ENCODE measurements around the gene MUSK.
"Not testable (repeated sequence)": the region's sequence is repeated elsewhere in the genome, so short reads cannot be mapped to it uniquely, and the experiment has no call there.

The MUSK gene

DNA sequence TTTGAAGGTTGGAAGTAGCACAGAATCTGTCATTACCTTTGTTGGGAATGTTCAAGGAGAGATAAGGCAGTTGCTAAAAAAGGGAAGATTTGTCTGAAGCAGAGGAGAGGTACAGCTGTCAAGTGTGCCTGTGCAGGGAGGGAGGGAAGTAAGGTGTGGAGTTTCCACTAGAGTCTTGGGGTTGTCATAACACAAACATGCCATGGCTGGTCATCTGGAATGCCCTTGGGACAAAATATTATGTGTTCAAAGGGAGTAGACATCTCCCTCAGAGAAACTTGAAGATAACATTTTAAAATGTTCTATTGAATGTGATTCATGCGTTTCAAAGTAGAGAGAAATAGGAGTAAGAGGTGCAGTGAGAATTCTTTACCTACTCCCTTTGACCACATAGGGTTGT, 95.0 kb downstream of the MUSK start:
- no peak for DNase-seq

DNA sequence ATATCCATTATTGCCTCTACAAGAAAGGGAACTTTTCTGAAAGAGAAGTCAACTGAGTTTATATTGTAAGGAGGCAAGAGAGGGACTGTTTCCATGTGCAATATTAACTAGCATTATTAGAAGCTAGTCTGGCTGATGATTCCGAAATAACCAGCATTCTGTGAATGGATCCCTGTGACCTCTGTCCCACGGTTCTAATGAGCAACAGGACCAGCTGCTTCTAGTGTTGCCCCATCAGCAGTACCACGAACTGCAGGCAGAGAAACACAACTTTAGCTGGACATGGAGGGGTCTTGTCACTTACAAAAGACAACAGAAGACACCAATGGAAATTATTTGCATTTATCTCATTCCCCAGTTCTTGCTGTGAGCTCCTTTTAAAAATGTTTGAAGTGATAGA, 95.4 kb downstream of the MUSK start:
- DNase-seq, result no peak

DNA sequence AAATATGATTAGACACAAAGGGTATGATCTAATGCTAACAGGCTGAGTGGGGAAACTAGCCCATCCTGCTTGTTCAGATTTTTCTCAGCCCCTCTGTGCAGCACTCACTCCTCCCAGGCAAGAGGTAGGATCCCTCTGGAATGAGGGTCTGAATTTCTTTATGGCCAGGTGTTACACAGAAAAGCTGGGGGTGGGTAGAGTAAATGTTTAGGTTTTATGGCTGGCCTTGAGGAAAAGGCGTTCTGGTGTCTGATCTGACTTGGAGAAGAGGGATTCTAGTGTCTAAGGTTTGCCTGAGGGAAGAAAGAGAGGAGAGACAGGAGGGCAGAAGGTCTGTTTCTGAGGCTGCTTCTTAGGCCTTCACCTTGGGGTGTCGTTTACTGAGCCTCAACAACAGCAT, 97.3 kb downstream of the MUSK start:
- no peak for DNase-seq

- DNase-seq, result no peak
Observed at GRCh38 chr9:110767559-110768063, 99.0 kb downstream of the MUSK start.

- DNase-seq, result no peak
Observed at GRCh38 chr9:110768886-110769285, 100.3 kb downstream of the MUSK start.

DNA sequence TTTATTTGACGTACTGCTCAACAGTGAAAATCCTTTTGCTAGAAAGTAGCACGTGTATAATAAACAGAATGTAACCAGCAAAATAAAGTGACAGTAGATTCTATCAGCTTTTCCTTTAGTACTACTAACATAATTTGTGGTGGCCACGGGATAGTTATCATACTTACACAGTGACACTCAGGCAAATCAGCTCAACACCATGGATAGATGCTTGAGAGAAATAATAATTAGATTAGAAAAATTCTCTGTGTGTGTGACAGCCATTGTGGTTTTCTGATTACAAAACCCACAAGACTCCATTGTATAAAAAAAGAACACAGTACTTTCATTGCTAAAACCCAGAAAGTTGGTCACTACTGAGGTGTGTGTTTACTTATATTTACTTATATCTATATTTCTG, 101.1 kb downstream of the MUSK start:
- DNase-seq, result no peak

DNA sequence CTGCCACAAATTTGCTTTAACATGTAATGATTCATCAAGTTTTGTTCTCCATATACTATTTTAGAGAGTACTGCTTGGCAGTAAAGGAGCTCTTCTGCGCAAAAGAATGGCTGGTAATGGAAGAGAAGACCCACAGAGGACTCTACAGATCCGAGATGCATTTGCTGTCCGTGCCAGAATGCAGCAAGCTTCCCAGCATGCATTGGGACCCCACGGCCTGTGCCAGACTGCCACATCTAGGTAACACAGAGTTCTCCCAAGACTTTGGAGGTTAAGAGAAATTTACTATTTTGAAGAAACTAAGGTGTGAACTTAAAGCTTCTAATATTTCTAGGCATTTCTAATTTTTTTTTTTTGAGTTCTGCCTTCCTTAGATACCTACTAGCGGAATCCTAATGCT, 107.1 kb downstream of the MUSK start:
- no peak for DNase-seq

GRCh38 chr9:110776221-110776620, 107.6 kb downstream of the MUSK start:
- no peak for DNase-seq

DNA sequence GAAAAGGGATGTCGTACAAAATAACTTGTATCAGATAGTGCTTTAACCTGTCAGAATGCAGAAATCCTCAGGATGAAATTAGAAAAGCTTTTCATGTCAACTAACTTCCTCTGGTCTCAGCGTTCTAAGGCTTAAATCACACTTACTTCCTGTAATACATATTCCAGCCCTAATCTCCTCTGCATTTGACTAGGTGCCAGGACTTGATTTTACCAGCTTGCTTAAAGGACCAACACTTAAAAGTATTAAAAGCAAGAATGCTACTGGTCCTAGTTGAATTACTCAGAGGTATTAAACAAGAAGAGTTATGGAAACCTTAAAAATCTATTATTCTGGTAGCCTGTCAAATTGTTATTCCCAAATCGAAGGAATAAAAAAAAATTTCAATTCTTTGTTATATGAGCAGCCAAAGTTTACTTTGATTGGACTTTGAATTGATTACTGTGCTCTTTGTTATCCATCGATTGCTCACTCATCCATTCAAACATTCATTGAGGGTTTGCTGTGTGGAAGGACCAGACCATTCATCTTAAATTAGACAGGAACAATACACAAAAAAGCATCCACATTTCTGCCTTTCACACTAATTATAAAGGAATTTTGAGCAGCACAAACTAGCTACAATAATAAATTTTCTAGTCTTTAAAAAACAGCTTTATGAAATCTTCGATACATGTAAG, 108.7 kb downstream of the MUSK start:
- DNase-seq, result no peak

DNA sequence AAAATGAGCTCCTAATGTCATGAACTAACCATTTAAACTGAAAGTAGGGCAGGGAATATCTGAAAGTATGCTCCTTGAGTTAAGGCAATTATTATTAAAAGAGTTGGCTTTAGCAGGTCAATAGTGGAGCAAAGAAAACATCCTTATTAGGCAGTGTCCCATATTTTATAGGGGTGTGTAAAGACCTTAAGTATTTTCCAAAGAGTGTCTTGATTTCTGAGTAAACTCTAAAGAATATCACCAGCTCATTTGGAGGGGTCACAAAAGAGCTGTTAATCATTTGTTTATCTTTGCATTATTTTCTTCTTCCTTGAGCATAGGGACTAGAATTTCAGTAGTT, 109.3 kb downstream of the MUSK start:
- no peak for DNase-seq

DNA sequence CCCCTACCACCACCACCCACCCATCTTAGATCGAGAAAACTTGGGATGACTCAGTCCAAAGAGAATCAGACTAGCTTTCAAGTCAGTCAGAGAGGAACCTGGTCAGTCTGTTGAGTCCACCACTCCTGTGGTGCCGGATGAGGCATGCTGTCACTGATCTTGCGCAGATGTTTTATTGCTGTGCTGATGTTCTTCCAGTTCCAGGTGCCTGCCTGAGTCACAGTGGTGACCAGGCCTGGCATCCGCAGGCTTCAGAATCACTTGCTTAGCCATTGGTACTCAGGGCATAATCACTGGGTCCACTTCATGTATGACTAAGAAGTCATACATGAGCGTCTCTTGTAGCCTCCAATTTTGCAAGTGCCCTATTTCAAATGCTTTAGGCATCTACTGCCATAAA, 114.1 kb downstream of the MUSK start:
- DNase-seq, result no peak

- DNase-seq, result no peak
Observed at GRCh38 chr9:110784309-110784708, 115.7 kb downstream of the MUSK start.

DNA sequence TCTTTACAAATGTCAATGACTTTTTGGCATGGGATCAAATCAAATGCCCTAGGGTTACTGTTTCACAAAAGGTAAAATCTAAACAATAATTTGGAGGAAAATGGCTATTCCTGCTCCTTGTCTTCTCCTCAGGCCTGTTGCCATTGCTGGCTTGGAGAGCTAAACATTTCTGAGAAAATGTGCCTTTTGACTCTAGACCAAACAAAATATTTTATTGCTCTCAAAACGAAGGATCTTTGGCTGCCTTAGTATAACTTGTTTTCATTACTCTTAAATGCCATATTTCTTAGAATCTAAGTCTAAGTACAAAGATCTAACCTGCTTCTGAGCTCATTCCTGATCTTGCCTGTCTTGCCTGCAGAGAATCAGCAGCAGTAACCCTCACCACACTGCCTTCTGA, 116.6 kb downstream of the MUSK start:
- no peak for DNase-seq

DNA sequence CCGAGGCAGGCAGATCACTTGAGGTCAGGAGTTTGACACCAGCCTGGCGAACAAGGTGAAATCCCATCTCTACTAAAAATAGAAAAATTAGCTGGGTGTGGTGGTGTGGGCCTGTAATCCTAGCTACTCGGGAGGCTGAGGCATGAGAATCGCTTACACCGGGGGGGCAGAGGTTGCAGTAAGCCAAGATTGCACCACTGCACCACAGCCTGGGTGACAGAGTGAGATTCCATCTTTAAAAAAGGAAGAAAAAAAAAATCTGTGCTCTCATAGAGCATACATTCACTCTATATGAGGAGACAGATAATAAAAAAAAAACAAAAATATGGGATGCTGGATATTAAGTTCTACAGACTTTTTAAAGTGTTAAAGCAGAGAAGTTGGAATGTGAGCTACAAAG, 119.8 kb downstream of the MUSK start:
- not testable (repeated sequence) for DNase-seq

DNA sequence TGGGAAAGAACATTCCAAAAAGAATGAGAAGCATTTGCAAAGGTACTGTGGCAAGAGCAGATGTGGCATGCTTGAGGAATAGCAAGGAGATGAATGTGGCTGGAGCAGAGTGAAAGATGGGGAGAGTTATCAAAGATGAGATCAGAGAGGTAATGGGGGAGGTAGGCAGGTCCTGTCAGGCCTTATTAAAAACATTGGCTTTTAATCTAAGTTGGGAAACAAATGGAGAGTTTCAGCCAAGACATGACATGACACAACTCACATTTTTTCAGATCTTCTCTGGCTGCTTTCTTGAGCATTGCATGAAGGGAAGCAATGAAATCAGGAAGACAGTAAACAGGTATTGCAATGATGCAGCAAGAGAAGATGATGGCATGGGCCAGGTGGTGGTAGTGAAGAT, 120.3 kb downstream of the MUSK start:
- no peak for DNase-seq

- DNase-seq, result no peak
Observed at GRCh38 chr9:110797611-110798010, 129.0 kb downstream of the MUSK start.

DNA sequence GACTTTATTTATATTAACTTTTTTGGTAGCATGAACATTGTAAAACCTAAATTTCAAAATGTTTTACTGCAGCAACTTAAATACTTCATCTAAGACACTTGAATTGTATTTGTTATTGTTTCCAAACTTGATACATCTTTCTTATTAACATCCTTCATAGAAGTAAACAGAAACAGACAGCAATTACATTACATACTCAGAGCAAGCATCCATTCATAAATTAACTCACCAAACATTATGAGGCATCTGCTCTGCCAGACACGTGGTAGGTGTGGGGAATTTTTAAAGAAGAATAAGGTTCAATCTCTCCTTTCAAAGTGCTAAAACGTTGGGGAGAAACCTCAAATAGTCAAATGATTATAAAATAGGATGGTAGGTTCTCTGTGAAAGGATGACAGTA, 130.8 kb downstream of the MUSK start:
- DNase-seq, result no peak

DNA sequence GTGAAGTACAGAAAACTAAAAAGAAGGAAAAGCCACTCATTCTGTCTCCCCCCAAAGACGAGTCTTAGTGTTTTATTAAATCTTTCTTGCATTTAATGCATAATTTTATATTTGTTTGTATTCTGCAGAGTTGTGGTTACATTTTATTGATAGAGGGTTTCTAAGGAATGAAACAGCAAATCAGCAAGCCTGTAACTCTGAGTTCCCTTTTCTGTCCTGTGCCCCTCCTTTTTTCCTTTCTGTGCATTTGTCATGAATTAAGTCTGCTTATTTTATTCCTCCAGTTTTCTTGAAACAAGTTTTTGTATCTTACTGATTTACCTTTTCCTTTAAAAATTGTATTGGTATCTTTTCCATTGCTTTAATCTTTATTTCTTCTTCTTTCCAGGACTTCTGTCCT, 132.8 kb downstream of the MUSK start:
- no peak for DNase-seq

- DNase-seq, result no peak
Observed at GRCh38 chr9:110802416-110803035, 133.9 kb downstream of the MUSK start.

GRCh38 chr9:110807956-110808598, 139.5 kb downstream of the MUSK start:
- DNase-seq, result no peak

DNA sequence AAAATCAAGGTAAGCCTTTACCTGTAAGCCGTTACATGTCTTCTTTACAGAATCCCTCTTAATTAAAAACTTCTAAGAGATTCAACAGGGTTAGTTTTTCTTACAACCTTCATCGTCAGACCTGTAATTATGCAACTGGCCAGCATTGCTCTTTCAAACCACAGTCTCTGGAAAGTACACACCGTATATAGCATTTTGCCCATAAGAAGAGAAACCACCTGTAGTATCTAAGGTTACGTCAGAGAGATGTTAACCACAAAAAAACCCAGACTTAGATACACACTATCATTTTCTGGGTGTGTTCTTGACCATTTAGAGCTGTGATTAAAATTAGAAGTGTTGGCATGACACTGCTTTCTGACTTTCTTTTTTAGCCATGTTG, 140.0 kb downstream of the MUSK start:
- no peak for DNase-seq

GRCh38 chr9:110809038-110809595, 140.5 kb downstream of the MUSK start:
- no peak for DNase-seq

GRCh38 chr9:110810262-110810976, 141.8 kb downstream of the MUSK start:
- no peak for DNase-seq

DNA sequence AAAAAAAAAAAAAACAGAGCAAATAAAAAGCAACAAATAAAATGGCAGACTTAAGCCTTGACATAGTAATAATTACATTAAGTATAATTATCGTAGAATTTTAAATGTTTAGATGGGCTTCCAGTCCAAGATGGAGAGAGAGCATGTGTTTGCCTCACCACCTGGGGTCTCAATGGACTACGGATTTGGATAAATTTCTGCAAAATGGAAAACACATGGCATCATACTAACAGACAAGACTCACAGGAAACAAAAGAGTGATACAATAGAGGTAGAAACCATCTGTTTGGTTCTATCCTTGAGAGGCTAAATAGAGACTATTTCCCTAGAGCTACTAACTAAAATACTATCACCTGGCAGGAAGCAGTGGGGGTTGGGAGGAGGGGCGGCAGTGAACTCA, 144.3 kb downstream of the MUSK start:
- no peak for DNase-seq
